HS-5 (cell line): Measurements from ENCODE around the gene AHI1.
"Not testable (repeated sequence)": the region's sequence is repeated elsewhere in the genome, so short reads cannot be mapped to it uniquely, and the experiment has no call there.

Source experiments
- DNase-seq: peaks from one replicate; pipeline ENCODE4 v3.0.0-alpha.2; 2012; ENCODE audit warnings: low read depth

Gene AHI1

GRCh38 chr6:135505648-135506047 is 8.1 kb upstream of the AHI1 start:
- DNase-seq = no peak

DNA sequence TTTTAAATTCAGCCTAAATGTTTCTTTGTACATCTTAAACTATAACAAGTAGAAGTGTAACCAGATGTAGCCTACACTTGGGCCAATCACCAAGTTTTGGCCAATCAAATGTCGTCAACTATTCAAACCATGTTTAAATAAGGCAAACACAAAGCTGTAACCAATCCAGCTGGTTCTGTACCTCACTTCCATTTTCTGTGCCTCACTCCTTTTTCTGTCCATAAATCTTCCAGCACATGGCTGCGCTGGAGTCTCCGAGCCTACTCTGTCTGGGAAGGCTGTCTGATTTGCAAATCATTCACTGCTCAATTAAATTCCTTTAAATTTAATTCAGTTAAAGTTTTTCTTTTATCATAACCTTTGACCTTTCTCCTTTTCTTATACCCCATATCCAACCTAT is 7.7 kb upstream of the AHI1 start:
- DNase-seq = no peak

GRCh38 chr6:135504734-135505133 is 7.2 kb upstream of the AHI1 start:
- no peak for DNase-seq

DNA sequence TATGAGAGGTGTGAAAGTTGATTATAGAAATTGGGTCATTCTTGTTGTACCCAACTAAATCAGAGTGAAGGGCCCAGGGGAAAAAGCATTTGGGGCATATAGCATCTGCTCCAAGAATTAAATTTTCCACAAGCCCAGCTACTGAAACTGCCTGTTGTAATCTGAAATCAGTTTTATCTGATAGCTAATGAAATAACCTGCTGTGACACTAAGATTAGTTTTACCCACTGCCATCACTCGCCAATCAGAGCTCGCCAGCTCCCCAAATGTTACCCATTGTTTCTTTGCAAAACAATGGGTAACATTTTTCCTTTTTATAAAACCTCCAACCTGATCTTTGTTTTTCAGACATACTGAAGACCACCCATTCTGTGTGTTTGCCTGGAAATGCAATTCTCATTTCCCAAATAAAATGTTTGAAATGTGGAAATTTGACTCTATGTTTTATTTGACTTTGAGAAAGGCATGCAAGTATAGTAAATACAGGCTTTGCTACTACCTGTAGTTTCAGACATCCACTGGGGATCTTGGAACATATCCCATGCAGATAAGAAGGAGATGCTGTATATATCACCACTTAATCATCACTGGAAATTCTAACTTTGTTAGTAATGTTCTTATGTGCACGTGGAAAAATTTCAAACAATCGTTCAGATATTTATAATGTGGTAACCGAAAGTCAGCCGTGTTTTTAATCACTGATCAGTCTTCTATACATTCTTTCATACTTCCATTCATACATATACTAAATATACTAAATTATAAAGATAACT is 6.3 kb upstream of the AHI1 start:
- no peak for DNase-seq

DNA sequence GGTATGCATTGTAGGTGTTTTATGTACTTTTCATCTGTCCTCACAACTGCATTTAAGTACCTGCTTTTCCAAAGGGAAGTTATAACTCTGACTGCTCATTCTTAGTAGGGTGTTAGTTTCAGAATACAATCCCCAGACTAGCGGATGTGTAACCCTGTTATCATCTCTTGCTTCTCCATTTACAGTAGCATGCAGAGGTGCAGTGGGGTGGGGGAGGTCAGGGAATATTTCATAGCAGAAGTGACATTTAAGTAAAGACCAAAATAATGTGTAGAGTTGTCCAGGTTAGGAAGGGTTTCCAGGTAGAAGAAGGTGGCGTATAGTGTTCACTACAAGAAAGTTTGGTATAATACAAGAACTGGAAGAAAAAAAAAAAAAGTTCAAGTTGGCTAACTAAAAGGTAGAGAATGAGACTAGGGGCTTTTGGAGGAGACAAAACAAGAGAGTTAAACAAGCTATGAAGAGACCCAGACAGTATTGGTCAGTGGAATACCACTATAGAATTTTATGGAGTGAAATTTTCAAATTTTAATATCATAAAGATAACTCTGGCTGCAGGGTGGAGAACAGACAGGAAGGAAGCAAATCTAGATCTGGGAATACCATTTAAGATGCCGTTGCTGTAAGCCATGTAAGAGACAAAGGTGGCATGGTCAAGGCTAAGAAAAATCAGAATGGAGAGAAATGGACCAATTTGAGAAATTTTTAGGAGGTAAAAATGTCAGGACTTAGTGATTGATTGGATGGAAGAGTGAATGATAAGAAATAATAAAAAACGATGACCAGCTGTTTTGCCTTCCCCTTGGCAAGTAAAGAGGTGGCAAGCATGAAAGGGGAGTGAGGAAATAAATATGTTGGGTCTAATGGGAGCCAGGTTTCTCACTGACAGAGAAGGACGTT is 2.2 kb upstream of the AHI1 start:
- DNase-seq = no peak

- peak; percentile 68 for DNase-seq
Measured at GRCh38 chr6:135498185-135498841, 773 bp upstream of the AHI1 start.

- no peak for DNase-seq
Measured at GRCh38 chr6:135496800-135497411, 634 bp downstream of the AHI1 start.

- DNase-seq = no peak
Measured at GRCh38 chr6:135493218-135493961, 4.2 kb downstream of the AHI1 start.

DNA sequence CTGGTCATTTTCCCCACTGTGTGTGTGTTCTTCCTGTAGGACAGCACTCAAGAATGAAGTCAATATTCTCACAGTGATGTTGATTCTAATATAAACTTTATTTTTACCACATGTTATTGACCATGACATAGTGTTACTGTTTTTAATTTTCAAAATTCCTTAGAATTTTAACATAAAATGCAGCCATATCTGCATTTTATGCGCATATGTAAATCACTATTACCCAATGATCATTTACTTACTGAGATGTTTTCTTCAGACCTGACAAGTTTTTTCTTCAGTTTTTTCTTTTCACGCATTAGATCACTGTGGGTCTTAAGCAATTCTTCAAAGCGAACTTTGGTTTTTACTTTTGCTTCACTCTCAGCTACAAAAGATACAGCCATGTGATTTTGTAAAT is 7.2 kb downstream of the AHI1 start:
- DNase-seq = no peak

DNA sequence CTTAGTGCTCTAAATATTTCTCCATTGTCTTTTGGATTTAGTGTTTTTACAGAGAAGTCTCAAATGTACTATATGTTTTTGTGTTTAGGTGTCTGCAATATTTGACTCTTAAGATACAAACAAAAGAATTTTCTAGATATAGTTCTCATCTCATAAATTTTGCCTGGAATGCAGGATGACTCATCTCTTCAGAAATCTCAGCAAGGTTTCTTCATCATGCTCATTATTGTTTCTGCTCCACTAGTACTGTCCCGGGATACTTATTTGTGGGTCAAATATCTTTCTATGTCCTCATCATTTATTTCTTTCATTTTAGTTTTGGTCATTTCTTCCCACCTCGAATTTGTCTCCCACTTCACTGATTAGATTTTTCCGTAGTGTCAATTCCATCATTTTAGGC is 9.5 kb downstream of the AHI1 start:
- peak; percentile 52 for DNase-seq

DNA sequence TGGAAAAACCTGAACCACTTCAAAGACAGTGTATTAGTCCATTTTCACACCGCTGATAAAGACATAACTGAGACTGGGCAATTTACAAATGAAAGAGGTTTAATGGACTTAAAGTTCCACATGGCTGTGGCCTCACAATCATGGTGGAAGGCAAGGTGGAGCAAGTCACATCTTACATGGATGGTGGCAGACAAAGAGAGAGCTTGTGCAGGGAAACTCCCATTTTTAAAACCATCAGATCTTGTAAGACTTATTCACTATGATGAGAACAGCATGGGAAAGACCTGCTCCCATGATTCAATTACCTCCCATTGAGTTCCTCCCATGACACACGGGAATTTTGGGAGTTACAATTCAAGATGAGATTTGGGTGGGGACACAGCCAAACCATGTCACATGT is 13.6 kb downstream of the AHI1 start:
- DNase-seq = not testable (repeated sequence)

GRCh38 chr6:135481783-135482369 is 15.7 kb downstream of the AHI1 start:
- DNase-seq = no peak

DNA sequence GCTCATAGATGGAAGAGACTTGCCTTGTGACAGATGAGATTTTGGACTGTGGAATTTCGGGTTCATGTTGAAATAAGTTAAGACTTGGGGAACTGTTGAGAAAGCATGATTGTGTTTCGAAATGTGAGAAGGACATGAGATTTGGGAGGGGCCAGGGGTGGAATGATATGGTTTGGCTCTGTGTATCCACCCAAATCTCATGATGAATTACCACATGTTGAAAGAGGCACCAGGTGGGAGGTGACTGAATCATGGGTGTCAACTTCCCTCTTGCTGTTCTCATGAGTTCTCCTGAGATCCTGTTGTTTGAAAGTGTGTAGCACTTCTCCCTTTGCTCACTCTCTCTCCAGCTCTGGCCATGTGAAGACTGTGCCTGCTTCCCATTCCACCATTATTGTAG is 17.9 kb downstream of the AHI1 start:
- no peak for DNase-seq

GRCh38 chr6:135478626-135479025 is 18.9 kb downstream of the AHI1 start:
- no peak for DNase-seq

GRCh38 chr6:135475292-135475886 is 22.2 kb downstream of the AHI1 start:
- DNase-seq = no peak

DNA sequence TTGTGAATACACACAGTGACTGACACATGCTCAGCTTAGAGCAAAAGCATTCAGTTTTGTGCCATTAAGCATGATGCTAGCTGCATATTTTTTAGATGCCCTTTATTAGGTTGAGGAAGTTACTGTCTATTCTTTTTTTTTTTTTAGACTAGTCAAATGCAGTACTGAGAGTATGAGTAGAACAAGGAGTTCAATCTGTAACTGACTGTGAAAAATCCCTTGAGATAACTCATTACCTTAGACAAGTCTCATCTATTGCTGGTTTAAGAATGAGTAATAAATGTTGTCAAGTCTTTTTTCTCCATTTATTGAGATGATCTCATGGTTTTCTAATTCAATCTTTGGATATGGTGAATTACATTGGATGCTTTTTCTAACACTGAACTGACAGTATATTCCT is 23.2 kb downstream of the AHI1 start:
- no peak for DNase-seq

GRCh38 chr6:135465903-135466302 is 31.6 kb downstream of the AHI1 start:
- DNase-seq = no peak

DNA sequence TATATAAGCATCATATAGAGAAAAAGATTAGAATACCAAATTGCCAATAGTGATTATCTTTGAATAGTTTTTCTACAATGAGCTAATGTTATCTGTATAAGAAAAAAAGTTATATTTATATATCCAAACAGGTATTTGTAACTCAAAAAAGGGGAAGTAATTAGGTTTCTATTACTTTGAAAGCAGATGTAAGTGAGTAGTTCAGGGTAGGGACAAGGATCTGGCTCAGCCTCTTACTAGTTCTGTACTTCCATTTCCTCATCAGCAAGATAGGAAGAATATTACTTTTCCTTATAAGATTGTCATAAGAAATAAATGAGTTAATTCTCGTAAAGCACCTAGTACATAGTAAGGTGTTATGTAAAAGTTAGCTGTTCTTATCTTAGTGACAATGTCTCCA is 32.2 kb downstream of the AHI1 start:
- DNase-seq = no peak

- DNase-seq = no peak
Measured at GRCh38 chr6:135464634-135465033, 32.9 kb downstream of the AHI1 start.

DNA sequence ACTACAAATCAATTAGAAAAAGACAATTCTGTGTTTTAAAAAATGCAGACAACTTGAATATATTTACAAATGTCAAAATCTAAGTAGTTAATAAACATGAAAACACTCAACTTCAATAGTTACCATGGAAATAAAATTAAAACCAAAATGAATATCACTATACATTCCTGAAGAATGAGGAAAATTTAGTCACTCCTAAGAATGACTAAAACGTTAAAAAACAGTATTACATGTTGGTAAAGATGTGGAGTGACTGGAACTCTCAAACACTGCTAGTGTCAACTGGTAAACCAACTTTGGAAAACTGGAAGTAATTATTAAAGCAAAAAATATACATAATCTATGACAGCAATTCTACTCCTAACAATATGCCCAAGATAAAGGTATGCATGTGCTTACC is 36.3 kb downstream of the AHI1 start:
- DNase-seq = no peak

DNA sequence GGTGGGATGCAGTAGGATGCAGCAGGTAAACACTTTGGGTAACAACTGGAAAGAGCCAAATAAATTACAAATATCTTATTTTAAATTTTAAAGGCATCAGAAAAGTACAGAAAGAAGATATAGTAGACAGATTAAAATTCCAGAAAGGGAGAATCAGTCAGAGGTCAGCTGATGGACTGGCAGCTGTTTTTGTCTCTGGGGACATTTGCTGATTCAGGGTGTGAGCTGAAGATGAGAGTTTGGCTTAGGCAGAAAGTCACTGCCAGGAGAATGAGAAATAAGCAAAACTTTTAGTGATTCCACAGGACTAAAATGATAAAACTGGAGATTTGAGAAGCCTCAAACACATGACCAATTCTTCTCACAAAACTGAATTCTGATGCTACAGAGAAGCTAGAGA is 39.5 kb downstream of the AHI1 start:
- no peak for DNase-seq
